Choroid plexus epithelial cell (primary cell): ENCODE data around the gene SCLY.

ENCODE experiments used
- DNase-seq: peaks from one replicate; pipeline ENCODE4 v3.0.0-alpha.2; 2010; ENCODE audit warnings: low read depth
- H3K4me3 ChIP-seq: 2 replicates; pipeline ENCODE4 v1.5.1; 2011; ENCODE audit warnings: low read depth, mild to moderate bottlenecking, control low read depth, low read length, moderate library complexity
- CTCF ChIP-seq: conservative IDR thresholded peaks from 2 replicates; pipeline ENCODE4 v1.5.1; 2011; ENCODE audit warnings: low read depth, mild to moderate bottlenecking, control low read depth, inconsistent platforms, low read length, moderate library complexity

The SCLY gene

GRCh38 chr2:238069021-238069709, 8.4 kb downstream of the SCLY start:
- no peak overlapping the region for H3K4me3 ChIP-seq
- no peak for TF ChIP-seq CTCF
- DNase-seq = no peak

GRCh38 chr2:238069877-238070276, 9.1 kb downstream of the SCLY start:
- TF ChIP-seq CTCF = no peak
- no peak for DNase-seq
- H3K4me3 ChIP-seq = no peak overlapping the region

GRCh38 chr2:238075397-238075796, 14.6 kb downstream of the SCLY start:
- no peak for TF ChIP-seq CTCF
- H3K4me3 ChIP-seq = no peak overlapping the region
- no peak for DNase-seq

- H3K4me3 ChIP-seq = no peak overlapping the region
- DNase-seq = no peak
- no peak for TF ChIP-seq CTCF
Measured at GRCh38 chr2:238077292-238077691, 16.5 kb downstream of the SCLY start.

GRCh38 chr2:238079874-238080327, 19.1 kb downstream of the SCLY start:
- no peak for TF ChIP-seq CTCF
- DNase-seq = no peak
- no peak overlapping the region for H3K4me3 ChIP-seq

DNA sequence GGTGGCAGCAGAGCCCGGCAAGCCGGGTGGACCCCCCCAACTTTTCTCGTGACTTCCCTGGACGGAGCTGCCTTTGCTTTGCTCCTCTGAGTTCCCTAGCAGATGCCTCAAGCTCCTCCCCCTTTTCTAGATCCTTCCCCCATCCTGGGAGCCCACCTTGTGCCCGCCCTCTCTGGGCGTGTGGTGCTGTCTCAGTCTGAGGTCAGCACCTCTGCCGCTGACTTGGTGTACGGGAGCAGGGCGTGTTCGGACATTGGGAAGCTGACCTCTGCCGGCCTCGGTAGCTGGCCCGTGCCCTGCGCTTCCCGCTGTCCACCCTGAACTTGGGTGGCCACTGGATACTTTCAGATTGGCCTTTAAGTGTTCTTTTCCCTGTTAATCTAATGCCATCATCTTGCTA, 19.7 kb downstream of the SCLY start:
- no peak for TF ChIP-seq CTCF
- DNase-seq = no peak
- no peak overlapping the region for H3K4me3 ChIP-seq

- no peak overlapping the region for H3K4me3 ChIP-seq
Measured at GRCh38 chr2:238081150-238081549, 20.3 kb downstream of the SCLY start.

More at GRCh38 chr2:238081150-238081549, 20.3 kb downstream of the SCLY start:
- no peak for DNase-seq
- TF ChIP-seq CTCF = no peak
